ENCODE results near the gene MX2.

DNA sequence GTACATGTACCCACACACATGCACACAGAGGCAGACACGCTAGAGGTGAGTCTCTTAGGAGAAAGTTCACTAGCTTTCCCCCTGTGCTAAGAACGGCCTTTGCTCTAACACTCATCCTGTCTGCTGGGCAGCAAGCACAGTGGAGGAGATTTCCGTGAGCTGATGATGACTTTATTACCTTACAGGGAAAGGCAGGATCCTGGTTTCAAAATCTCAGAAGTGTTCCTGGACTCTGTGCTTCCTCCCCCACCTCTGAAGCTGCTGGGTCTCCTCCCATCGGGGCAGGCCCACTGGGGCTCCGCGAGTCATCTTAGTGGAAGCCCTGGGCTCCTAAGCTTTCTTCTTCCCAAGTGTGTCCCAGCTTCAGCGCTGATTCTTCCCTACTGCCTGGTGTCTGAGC lies 42.6 kb upstream of the MX2 start:
- TF ChIP-seq TRIM24 (IDR thresholded peaks at IDR 0.05) (no peak), JUND (IDR thresholded peaks at IDR 0.05; ENCODE audit: borderline replicate concordance, low read depth, low read length) (no peak), JUND (tag; IDR thresholded peaks at IDR 0.05; ENCODE audit: borderline replicate concordance, low read depth, low read length) (no peak), POLR2A (conservative IDR thresholded peaks at IDR 0.05) (no peak), ZNF165 (CRISPR knock-in tag; IDR thresholded peaks at IDR 0.05; ENCODE audit: borderline replicate concordance) (no peak), TBP (optimal IDR thresholded peaks at IDR 0.05; ENCODE audit: low read depth, low read length) (no peak), SRF (CRISPR knock-in tag; IDR thresholded peaks at IDR 0.05) (no peak)
- TF ChIP-seq, protein P1, sequence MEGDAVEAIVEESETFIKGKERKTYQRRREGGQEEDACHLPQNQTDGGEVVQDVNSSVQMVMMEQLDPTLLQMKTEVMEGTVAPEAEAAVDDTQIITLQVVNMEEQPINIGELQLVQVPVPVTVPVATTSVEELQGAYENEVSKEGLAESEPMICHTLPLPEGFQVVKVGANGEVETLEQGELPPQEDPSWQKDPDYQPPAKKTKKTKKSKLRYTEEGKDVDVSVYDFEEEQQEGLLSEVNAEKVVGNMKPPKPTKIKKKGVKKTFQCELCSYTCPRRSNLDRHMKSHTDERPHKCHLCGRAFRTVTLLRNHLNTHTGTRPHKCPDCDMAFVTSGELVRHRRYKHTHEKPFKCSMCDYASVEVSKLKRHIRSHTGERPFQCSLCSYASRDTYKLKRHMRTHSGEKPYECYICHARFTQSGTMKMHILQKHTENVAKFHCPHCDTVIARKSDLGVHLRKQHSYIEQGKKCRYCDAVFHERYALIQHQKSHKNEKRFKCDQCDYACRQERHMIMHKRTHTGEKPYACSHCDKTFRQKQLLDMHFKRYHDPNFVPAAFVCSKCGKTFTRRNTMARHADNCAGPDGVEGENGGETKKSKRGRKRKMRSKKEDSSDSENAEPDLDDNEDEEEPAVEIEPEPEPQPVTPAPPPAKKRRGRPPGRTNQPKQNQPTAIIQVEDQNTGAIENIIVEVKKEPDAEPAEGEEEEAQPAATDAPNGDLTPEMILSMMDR (IDR thresholded peaks at IDR 0.05 in 2 of 3, conservative IDR thresholded peaks at IDR 0.05 in 1 of 3; ENCODE audit: insufficient read depth in 2 of 3, low read depth in 1 of 3, low read length in 3 of 3), result no peak
- TF ChIP-seq, protein P2, sequence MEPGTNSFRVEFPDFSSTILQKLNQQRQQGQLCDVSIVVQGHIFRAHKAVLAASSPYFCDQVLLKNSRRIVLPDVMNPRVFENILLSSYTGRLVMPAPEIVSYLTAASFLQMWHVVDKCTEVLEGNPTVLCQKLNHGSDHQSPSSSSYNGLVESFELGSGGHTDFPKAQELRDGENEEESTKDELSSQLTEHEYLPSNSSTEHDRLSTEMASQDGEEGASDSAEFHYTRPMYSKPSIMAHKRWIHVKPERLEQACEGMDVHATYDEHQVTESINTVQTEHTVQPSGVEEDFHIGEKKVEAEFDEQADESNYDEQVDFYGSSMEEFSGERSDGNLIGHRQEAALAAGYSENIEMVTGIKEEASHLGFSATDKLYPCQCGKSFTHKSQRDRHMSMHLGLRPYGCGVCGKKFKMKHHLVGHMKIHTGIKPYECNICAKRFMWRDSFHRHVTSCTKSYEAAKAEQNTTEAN (CRISPR knock-in tag; IDR thresholded peaks at IDR 0.05), result no peak
- TF ChIP-seq, protein P3, sequence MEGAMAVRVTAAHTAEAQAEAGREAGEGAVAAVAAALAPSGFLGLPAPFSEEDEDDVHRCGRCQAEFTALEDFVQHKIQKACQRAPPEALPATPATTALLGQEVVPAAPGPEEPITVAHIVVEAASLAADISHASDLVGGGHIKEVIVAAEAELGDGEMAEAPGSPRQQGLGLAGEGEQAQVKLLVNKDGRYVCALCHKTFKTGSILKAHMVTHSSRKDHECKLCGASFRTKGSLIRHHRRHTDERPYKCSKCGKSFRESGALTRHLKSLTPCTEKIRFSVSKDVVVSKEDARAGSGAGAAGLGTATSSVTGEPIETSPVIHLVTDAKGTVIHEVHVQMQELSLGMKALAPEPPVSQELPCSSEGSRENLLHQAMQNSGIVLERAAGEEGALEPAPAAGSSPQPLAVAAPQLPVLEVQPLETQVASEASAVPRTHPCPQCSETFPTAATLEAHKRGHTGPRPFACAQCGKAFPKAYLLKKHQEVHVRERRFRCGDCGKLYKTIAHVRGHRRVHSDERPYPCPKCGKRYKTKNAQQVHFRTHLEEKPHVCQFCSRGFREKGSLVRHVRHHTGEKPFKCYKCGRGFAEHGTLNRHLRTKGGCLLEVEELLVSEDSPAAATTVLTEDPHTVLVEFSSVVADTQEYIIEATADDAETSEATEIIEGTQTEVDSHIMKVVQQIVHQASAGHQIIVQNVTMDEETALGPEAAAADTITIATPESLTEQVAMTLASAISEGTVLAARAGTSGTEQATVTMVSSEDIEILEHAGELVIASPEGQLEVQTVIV (CRISPR knock-in tag; IDR thresholded peaks at IDR 0.05; ENCODE audit: borderline replicate concordance), result no peak

All from K562 (cell line).